Erythroblast (primary cell): ENCODE data around the gene MTFR2.
A peak's percentile ranks its signal among the peaks of the same experiment; 100 is the strongest.

Source experiments
- DNase-seq, 2 experiments: peaks; one replicate each; lab custom pipeline; 2025; lab: John Stamatoyannopoulos, UW
- GATA1 ChIP-seq: IDR thresholded peaks from 2 replicates; pipeline ENCODE4 v1.6.1; 2011; ENCODE audit warnings: low read depth, mild to moderate bottlenecking, control low read depth, low read length, moderate library complexity
- POLR2A ChIP-seq: IDR thresholded peaks from 2 replicates; pipeline ENCODE4 v1.6.1; 2011; ENCODE audit warnings: mild to moderate bottlenecking, low read length

Gene MTFR2

GRCh38 chr6:136249811-136250685 is at the start of gene MTFR2:
Gene MTFR2, minus strand, starts transcription at chr6:136250311. Its CDS starts 1,212 bp downstream, at chr6:136249099.
- TF ChIP-seq POLR2A (peak; percentile 90), GATA1 (no peak)
- DNase-seq, result peak; percentile 98 to 99

GRCh38 chr6:136294621-136295020 is 44.5 kb upstream of the MTFR2 start:
- DNase-seq, result no peak
- TF ChIP-seq GATA1 (no peak), POLR2A (no peak)

GRCh38 chr6:136290410-136291010 is 40.4 kb upstream of the MTFR2 start:
- TF ChIP-seq GATA1 (no peak), POLR2A (no peak)
- DNase-seq, result peak; percentile 90 to 91

- peak; percentile 100 for DNase-seq
- peak; percentile 100 for TF ChIP-seq POLR2A
- no peak for TF ChIP-seq GATA1
Observed at GRCh38 chr6:136289579-136290409, 39.7 kb upstream of the MTFR2 start, which contains the start of gene BCLAF1. Gene BCLAF1, minus strand, starts transcription at chr6:136289846. Its CDS starts 9,980 bp downstream, at chr6:136279866.

- no peak for TF ChIP-seq GATA1
- TF ChIP-seq POLR2A, result no peak
- DNase-seq, result peak; percentile 95 to 98
Observed at GRCh38 chr6:136289327-136289578, 39.1 kb upstream of the MTFR2 start.

GRCh38 chr6:136288566-136289326 is 38.6 kb upstream of the MTFR2 start:
- TF ChIP-seq GATA1 (no peak), POLR2A (no peak)
- peak; percentile 91 to 94 for DNase-seq

- TF ChIP-seq GATA1 (no peak), POLR2A (no peak)
- DNase-seq, result peak in 1 of 2 experiments; percentile 41
Observed at GRCh38 chr6:136284909-136285308, 34.8 kb upstream of the MTFR2 start.

GRCh38 chr6:136282906-136283305 is 32.8 kb upstream of the MTFR2 start:
- TF ChIP-seq GATA1 (no peak), POLR2A (no peak)
- DNase-seq, result no peak

GRCh38 chr6:136280032-136280609 is 30.0 kb upstream of the MTFR2 start:
- DNase-seq, result no peak
- no peak for TF ChIP-seq POLR2A

GRCh38 chr6:136274062-136274461 is 24.0 kb upstream of the MTFR2 start:
- TF ChIP-seq GATA1, result no peak
- no peak for TF ChIP-seq POLR2A
- no peak for DNase-seq

- TF ChIP-seq POLR2A, result no peak
- TF ChIP-seq GATA1, result no peak
- DNase-seq, result no peak
Observed at GRCh38 chr6:136265101-136265500, 15.0 kb upstream of the MTFR2 start.

- TF ChIP-seq GATA1, result no peak
- TF ChIP-seq POLR2A, result no peak
- DNase-seq, result no peak
Observed at GRCh38 chr6:136262940-136263339, 12.8 kb upstream of the MTFR2 start.
